ENCODE measurements around the gene DIMT1.

DIMT1 gene

DNA sequence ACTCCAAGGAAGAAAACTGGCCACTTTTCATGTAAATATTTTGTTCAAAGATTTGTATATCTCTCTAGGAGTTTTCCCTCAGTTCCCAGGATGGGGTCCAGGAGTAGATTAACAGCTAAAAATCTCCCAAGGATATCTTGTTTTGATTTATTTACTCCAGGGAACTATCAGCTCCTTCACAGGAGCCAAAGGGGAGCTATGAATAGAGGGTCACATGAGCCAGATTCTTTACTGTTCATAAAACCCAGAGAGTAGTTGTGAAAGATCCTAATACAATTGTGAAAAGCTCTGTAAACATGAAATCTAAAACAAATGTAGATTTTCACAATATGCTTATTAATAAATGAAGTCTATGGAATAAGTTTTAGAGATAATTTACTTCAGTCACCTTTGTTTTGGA is 16.9 kb downstream of the DIMT1 start:
- TF ChIP-seq CTCF (IDR thresholded peaks at IDR 0.05; ENCODE audit: insufficient read depth, low read depth, low read length, missing control alignments) = no peak
- DNase-seq (ENCODE audit: low read depth) = no peak
- H3K4me3 ChIP-seq (ENCODE audit: low read length) = no peak overlapping the region

DNA sequence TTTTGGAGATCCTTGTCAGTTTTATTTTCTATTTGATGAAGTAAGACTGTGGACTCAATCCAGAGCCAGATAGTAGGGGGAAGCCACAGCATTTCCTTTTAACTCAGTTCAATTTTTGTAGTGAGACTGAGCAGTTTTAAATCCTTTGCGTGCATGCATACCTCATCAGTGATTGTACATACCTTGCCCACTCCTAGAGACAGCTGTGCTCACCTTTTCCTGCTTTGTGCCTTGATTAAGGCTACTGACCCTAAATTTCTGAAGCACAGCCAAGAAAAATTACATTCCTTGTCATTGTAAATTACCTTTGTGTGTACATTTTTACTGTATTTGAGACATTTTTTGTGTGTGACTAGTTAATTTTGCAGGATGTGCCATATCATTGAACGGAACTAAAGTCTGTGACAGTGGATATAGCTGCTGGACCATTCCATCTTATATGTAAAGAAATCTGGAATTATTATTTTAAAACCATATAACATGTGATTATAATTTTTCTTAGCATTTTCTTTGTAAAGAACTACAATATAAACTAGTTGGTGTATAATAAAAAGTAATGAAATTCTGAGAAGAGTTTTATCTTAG is 17.8 kb downstream of the DIMT1 start:
- peak; percentile 63 for DNase-seq (ENCODE audit: low read depth)
- TF ChIP-seq CTCF (IDR thresholded peaks at IDR 0.05; ENCODE audit: insufficient read depth, low read depth, low read length, missing control alignments) = no peak
- no peak overlapping the region for H3K4me3 ChIP-seq (ENCODE audit: low read length)

DNA sequence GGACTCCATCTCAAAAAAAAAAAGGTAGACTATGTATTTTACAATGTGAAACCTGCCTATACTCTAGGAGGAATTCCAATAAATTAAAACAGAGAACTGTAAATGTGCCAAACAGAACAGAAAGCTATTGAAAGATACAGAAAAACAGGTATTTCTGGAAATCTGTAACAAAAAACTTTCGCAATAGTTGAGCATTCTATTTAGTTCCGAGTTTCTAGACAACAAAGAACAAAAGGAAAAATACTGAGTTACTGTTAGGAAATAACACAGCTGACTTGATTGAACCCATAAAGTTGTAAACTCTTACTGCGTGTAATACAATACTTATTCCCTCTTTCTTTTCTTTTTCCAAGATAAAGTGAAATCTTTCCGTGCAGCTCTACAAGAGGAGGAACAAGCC is 18.6 kb downstream of the DIMT1 start:
- no peak for TF ChIP-seq CTCF (IDR thresholded peaks at IDR 0.05; ENCODE audit: insufficient read depth, low read depth, low read length, missing control alignments)
- no peak overlapping the region for H3K4me3 ChIP-seq (ENCODE audit: low read length)
- DNase-seq (ENCODE audit: low read depth) = peak; percentile 78

DNA sequence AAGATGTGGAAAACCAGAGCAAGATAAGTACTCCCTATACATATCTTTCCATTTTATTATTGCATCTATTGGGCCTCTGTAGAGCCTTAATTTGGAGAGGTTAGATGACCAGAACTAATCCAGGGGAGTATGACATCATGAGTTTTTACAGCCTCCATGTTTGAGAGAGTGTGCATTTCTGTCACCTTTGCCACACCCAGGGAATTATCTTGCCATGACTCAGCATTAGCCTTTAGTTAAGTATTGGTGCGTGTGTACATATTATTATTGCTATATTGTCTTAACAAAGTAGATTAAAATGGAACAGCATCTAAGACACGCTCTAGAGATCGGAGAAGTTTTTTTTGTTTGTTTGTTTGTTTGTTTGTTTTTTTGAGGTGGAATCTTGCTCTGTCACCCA is 27.6 kb downstream of the DIMT1 start:
- peak; percentile 69 for DNase-seq (ENCODE audit: low read depth)
- no peak for TF ChIP-seq CTCF (IDR thresholded peaks at IDR 0.05; ENCODE audit: insufficient read depth, low read depth, low read length, missing control alignments)
- no peak overlapping the region for H3K4me3 ChIP-seq (ENCODE audit: low read length)

DNA sequence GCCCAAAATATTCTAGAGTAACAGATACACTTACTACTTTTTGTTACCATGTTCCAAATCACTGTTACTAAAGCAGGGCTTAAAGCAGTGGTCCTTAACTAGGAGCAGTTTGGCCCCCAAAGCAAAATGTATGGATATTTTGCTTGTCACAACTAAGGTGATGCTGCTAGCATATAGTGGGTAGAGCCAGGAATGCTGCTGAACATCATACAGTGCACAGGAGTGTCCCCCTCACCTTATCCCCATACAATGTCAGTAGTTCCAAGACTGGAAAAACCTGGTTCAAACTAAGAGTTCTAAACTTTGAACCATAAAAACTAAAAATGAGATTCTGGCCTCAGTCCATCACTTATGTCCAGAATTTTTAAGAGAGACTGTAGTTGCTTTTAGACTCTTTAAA is 28.1 kb downstream of the DIMT1 start:
- H3K4me3 ChIP-seq (ENCODE audit: low read length) = no peak overlapping the region
- DNase-seq (ENCODE audit: low read depth) = no peak
- TF ChIP-seq CTCF (IDR thresholded peaks at IDR 0.05; ENCODE audit: insufficient read depth, low read depth, low read length, missing control alignments) = no peak

DNA sequence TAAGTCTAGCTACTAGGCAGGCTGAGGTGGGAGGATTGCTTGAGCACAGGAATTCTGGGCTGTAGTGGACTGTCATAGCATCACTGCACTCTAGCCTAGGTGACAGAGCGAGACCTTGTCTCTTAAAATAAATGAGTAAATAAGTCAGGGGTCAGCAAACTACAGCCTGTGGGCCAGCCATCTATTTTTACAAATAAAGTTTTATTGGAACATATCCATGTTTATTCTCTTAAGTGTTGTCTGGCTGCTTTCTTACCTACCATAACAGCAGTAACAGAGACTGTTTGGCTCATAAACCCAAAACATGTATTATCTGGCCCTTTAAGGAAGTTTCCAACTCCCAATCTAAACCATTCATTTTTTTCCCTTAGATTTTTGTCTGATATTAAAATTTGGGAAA is 29.6 kb downstream of the DIMT1 start:
- no peak overlapping the region for H3K4me3 ChIP-seq (ENCODE audit: low read length)
- DNase-seq (ENCODE audit: low read depth) = no peak
- TF ChIP-seq CTCF (IDR thresholded peaks at IDR 0.05; ENCODE audit: insufficient read depth, low read depth, low read length, missing control alignments) = no peak

- no peak overlapping the region for H3K4me3 ChIP-seq (ENCODE audit: low read length)
- no peak for TF ChIP-seq CTCF (IDR thresholded peaks at IDR 0.05; ENCODE audit: insufficient read depth, low read depth, low read length, missing control alignments)
- no peak for DNase-seq (ENCODE audit: low read depth)
Observed at GRCh38 chr5:62373382-62373781, 30.3 kb downstream of the DIMT1 start.
